Activated T-cell treated with anti-CD3 and anti-CD28 coated beads for 1 hour (primary cell): ENCODE measurements around the gene HDLBP.
"Not testable (repeated sequence)": the region's sequence is repeated elsewhere in the genome, so short reads cannot be mapped to it uniquely, and the experiment has no call there.

Source experiments
- DNase-seq: peaks from one replicate; pipeline ENCODE4 v3.0.0-alpha.2; 2020; ENCODE audit warnings: low read depth

The HDLBP gene

DNA sequence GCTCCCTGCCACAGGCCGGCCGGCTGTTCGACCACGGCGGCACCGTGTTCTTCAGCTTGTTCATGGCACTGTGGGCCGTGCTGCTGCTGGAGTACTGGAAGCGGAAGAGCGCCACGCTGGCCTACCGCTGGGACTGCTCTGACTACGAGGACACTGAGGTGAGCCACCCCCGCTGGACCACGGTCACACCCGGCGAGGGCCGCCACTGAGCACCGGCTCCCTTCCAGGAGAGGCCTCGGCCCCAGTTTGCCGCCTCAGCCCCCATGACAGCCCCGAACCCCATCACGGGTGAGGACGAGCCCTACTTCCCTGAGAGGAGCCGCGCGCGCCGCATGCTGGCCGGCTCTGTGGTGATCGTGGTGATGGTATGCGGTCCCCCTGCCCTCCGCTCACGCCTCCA lies 106.2 kb downstream of the HDLBP start:
- no peak for DNase-seq

DNA sequence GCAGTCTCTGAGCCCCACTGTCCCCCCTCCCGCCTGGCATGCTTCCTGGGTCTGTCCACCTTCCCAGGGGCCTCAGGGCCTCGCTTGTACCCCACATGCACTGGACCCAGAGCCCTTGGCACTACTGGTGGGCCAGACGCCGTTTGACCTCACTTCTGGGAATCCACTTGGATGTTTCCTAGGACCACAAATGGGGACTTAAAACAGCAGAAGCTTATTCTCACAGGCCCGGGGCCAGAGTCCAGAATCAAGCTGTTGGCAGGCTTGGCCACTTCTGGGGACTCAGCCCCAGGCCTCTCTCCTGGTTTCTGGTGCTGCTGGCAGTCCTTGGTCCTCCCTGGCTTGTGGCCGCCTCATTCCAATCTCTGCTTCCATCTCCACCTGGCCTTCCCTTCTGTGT lies 107.4 kb downstream of the HDLBP start:
- no peak for DNase-seq

DNA sequence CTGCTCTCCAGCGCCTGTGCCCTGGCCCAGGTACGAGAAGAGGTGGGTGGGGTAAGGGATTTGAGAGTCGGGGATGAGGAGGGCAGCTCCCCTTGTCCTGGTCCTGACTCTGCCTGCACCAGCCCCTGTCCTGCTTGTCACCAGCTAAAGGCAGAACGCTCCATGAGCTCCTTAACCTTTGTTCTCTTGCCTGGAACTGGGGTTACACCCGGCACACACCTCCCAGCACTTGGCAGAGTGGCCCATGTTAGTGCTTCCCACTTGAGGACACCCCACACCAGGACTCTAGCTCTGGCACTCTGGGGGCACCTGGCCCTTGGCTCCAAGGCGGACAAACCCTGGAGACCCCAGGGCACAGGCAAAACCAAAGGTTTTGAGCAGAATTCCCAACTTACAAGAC lies 107.8 kb downstream of the HDLBP start:
- DNase-seq, result no peak

DNA sequence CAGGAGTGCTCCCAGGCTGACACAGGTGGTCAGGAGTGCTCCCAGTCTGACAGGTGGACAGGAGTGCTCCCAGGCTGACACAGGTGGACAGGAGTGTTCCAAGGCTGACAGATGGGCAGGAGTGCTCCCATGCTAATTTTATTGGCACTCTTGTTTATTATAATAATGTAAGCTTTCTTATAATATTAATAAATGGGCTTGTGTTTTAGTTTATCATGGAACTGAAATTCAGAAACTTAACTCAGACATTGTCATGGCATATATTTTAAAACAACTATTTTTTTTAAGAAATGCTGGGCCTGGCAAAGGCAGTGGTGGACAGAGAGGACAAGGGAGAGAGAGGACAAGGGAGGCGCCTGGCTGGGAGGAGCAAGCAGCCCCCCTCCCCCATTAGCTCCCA lies 108.3 kb downstream of the HDLBP start:
- no peak for DNase-seq

DNA sequence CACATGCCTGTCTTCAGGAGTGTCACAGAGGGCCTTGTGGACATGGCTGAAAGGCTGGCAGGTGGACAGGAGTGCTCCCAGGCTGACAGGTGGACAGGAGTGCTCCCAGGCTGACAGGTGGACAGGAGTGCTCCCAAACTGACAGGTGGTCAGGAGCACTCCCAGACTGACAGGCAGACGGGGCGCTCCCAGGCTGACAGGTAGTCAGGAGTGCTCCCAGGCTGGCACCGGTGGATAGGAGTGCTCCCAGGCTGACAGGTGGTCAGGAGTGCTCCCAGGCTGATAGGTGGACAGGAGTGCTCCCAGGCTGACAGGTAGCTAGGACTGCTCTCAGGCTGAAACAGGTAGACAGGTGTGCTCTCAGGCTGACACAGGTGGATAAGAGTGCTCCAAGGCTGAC lies 110.4 kb downstream of the HDLBP start:
- no peak for DNase-seq

DNA sequence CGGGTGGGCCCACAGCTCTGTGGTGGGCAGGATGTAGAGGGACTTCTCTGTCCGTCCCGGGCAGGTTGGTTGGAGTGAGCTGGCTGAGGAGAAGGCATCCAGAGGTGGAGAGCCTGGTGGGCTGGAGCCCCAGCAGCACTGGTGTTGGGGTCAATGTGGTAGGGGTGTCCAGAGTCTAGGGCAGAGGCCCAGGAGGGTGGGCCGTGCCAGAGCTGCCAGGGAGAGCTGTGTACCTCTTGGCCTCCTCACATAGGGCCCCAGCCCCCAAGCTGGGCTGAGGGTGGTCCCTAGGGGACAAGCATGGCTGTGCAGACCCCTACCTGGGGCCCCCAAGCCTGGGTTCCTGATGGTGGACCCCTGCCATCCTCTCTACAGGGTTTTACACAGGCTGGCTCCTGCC lies 111.0 kb downstream of the HDLBP start:
- no peak for DNase-seq

DNA sequence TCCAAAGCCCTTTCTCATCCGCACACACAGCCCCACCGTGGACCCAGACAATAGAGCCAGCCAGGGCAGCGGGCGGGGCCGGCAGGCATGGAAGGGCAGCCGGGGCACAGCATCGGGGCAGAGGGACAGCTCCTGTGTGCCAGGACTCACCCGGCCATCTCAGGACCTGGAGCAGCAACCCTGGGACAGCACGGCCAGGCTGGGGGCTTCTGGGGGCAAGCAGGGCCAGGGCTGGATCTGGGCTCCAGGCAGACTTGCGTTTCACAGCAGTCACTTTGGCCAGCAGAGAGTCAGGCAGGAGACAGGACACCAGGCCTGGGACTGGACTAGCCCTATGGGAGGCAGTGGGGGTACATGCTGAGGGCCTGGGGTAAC lies 111.5 kb downstream of the HDLBP start:
- DNase-seq, result no peak

DNA sequence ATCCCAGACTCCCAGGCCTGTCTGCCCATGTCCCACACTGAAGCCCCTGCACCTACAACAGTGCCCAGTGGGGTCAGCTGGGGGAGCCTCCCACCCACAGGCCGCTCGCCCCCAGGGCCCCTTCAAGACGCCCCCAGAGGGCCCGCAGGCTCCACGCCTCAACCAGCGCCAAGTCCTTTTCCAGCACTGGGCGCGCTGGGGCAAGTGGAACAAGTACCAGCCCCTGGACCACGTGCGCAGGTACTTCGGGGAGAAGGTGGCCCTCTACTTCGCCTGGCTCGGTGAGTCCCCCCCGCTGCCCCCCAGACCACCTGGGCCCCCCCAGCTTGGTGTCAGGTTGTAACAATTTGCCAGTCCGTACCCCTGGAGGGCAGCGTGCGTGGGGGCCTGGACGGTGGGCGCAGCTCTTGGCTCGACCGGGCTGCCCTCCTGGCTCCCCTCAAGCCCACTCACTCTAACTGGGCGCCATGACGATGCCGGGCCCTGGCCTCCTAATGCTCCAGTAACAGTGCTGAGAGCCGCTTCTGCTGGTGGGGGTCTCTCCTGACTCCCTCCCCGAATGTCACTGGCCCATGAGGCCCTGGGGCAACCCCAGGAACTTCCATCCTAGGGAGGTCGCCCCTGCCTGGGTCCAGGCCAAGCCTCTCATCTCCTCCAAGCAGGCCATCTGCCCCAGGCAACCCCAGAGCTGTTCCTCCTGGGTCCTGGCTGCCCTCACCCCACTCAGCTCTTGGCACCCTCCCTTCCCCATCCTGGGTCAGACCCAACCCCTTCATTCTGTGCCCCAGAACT lies 112.1 kb downstream of the HDLBP start:
- no peak for DNase-seq

DNA sequence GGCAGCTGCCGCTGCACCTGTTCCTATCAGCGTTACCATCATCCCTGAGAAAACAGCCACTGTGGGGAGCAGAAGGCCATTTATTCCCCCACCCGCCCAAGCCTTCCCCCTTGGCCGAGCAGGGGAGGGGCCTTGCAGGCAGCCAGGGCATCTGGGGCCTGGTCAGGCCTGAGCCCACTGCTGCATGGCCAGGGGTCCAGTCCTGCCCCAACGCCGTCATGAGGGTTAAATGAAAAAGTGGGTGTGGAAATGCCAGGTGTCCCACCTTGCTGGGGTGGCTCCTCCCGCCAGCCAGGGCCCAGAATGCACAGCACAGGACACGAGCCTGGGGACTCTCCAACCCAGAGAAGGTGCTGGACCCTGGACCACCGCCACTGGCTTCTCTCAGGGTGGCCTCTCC lies 112.8 kb downstream of the HDLBP start:
- DNase-seq, result no peak

DNA sequence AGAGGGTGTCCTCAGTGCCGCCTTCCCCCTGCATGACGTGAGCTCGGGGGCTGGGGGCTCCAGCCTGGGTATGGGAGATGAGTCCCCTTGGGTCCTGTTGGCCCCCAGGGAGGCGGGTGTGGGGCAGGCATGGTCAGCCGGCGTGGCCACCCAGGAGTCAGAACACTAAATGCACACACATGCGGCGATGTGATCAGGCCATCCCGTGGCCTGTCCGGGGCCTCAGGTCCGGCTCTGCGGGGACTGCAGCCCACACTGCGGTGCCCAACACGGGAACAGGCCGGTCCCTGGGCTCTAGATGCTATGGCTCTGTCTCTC lies 113.2 kb downstream of the HDLBP start:
- no peak for DNase-seq

DNA sequence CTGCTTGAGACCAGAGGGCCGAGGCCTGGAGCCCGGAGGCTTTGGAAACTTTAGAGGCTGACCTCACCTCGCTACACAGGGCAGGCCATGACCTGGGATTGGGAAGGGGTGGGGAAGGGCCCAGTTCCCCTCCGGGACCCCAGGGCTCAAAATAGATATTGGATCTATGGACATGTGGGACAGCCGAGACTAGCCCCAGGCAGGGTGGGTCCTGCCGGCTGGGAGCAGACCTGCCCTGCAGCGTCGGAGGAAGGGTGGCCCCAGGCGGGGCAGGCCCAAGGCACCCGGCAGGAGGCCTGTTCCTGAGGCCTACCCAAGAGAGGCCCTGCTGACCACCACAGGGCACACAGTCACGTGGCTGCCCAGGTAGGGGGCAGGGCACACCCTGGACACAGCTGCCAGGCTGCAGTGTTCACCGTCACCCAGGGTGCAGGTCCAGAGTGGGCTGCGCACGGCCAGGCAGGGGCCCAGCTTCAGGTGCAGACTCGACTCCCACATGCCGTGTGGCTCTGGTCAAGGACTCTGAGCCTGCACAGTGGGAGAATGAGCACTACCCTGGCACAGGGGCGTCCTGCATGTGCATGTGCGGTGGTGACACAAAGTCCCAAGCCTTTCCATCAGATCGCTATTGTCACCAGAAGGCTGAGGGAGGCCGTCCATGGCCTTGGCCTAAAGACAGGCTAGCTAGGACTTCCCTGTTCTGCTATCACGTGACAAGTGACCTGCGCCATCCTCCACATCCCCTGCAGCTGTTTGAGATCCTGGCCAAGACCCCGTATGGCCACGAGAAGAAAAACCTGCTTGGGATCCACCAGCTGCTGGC lies 113.8 kb downstream of the HDLBP start:
- DNase-seq, result no peak

DNA sequence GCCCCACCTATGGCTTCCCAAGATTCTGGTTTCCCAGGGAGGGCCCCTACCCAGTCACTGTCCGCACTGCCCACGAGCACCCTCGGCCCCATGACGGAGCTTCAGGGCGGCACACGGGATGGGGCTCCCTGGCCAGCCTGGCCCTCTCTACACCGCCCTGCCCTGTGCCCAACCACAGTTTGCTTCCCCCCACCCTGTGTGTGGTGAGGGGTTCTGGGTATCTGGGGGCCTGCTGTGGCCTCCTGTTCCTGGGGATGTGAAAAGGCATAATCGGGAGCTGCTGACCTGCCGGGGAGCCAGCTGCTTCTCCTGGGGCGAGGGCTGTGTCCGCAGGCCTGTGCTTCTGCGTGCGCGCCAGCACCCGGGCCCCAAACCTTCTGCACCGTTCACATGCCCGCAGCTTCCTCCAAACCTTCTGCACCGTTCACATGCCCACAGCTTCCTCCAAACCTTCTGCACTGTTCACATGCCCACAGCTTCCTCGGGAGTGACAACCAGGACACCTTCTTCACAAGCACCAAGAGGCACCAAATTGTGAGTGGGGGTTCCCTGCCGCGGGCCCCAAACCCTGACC lies 114.6 kb downstream of the HDLBP start:
- no peak for DNase-seq

DNA sequence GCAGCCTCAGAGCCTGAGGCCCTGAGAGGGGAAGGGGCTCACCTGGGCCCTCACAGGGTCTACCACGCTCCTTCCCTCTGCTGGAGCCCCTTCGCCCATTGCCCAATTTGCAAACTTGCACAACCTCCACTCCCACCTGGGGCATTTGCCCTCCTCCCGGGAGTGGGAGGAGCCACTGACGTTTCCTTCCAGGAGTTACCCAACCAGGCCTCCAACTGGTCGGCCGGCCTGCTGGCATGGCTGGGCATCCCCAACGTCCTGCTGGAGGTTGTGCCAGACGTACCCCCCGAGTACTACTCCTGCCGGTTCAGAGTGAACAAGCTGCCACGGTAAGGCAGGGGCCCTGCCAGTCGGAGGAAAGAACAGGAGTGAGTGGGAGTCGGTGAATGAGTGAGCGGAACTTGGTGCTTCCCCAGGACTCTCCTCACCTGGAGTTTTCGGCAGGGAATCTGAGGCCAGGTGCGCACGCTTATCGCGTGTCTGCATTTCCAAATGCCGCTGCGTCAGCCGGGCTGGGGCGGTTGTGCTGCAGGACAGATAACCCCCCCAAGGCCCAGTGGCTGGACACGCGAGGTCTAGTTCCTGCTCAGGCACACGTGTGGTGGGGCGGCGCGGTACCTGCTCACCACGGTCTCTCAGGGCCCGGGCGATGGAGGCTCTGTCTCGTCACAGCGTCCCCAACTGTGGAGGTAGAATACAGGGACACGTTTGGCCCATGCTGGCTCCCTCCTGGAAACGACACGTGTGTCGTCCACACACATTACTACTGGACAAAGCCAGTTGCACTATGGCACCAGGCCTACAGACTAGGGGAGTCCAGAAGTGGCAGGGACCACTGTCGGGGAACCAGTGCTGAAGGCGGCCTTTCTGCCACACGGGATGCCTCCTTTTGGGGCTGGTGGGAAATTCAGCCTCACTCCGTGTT lies 115.3 kb downstream of the HDLBP start:
- no peak for DNase-seq

DNA sequence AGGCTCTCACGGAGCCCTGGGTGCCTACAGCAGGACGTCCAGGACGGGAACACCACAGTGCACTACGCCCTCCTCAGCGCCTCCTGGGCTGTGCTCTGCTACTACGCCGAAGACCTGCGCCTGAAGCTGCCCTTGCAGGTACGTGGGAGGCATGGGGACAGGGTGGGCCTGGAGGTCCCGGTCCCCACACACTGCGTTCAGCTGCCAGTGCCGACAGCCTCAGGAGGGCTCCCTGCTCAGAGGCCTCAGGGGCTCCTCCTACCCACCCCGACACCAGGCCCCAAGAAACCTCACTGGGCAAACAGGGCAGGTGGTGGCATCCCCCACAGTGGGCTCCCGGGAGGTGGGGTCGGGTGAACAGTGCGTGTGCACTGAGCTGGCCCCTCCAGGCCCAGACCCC lies 116.2 kb downstream of the HDLBP start:
- no peak for DNase-seq

DNA sequence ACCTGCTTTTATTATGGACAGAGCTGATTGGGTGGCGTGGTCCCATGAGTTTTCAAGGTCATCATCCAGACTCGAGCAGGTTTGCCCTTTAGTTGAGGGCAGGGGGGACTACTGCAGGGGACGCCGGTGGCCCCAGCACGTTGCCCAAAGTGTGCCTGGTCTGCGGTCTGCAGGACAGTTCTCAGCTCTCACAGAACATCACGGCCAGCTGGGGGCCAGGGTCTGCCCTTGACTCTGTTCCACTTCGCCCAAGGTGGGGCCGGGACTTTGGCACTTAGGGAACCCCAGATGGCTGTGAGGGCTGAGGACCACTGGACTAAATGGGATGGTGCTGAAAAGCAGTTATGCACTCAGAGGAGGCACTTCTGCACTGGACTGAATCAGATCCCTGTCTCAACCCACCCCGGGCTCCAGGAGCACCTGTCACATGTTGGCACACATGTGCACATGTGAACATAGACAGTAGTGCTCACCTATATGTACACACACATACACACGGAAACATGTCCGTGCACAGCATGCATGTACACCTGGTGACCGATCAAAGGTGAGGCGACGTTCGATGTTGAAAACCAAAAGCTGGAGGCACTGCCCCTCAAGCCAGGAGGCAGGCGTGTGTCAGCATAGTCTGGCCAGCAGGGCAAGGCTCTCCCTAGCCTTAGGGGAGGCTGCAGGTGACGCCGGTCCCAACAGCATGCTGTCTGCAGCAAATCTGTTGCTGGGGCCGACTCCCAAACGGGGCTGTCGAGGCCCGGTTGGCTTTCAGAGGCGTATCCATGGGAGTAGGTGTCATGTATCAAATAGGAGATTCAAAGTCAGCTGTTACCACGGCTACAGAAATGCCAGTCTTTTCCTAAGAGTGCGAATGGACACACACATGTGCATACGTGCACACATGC lies 116.8 kb downstream of the HDLBP start:
- no peak for DNase-seq

DNA sequence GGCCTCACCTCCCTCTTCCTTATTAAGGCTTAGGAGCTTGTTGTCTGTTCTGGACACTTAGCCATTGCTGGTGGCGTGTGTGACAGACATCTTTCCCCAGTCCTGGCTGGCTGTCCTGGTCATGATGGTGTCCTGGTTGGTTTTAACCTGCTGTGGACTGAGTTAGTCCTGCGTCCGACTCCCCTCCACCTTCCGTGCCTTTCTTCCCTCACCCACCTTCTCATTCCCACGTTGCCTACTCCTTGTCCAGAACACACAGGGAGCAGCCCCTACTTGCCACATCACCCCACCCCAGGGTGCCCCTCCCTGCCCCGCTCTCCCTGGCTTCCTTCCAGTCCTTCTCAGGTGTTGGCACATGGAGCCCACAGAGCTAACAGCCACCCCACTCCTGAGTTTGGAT lies 117.5 kb downstream of the HDLBP start:
- DNase-seq, result no peak

DNA sequence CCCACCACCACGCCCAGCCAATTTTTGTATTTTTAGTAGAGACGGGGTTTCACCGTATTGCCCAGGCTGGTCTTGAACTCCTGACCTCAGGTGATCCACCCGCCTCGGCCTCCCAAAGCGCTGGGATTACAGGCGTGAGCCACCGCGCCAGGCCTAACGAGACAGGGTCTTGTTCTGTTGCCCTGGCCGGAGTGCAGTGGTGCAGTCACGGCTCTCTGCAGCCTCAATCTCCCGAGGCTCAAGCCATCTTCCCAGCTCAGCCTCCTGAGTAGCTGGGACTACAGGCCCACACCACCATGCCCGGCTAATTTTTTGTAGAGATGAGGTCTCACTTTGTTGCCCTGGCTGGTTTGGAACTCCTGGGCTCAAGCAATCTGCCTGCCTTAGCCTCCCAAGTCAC lies 118.2 kb downstream of the HDLBP start:
- DNase-seq, result not testable (repeated sequence)

DNA sequence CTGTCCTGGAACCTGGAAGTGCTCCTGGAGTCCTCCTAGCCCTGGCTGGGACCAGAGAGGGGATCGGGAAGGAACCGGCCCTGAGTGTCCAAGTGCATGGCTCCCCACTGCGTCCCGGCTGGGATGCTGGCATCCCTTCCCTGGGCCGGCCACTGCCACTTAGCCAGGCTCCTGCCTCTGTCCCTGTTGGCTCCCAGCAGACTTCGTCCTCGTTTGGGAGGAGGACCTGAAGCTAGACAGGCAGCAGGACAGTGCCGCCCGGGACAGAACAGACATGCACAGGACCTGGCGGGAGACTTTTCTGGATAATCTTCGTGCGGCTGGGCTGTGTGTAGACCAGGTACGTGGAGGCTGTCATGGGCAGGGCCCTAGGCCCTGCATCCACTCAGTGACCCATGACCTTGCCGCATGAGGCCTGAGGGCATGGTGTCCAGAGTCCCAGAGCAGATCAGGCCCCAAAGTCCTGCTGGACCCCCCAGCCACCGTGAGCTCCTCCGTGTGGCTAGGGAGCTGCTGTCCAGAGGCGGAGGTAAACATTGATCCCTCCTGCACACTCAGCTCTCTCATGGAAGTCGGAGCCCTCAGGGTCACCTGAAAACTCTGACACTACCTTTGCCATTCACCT lies 119.9 kb downstream of the HDLBP start:
- DNase-seq, result no peak

DNA sequence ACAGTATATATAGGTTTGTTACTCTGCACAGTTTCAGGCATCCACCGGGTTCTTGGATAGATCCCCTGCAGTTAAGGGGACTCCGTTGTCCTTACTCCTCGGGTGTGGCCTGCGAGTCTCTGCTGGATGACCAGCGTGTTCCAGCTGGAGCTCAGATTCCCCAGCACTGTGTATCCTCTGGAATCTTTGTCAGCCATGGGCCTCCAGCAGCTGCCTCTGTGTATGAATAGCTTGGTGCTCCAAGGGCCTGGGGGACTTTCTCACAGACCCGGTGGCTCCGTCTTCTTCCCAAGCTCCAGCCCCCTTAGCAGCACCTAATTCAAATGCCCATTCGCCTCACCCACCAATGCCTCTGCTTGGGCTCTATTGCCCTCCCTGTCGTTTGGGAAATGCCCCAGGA lies 120.7 kb downstream of the HDLBP start:
- DNase-seq, result no peak

DNA sequence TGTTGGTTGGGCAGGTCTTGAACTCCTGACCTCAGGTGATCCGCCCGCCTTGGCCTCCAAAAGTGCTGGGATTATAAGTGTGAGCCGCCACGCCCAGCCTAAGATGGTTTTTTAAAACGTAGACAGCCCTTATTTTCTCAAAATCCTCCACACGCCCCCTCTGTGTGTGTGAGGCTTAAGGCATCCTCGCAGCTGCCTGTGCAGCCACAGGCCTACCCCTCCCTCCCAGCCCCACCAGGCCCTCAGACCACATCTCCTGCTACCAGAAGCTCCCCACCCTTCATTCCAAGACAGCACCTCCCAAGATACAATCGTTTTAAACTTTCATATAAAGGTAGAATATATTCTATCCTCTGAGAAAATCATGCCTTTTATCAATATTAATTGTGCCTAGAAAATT lies 122.2 kb downstream of the HDLBP start:
- DNase-seq, result no peak

DNA sequence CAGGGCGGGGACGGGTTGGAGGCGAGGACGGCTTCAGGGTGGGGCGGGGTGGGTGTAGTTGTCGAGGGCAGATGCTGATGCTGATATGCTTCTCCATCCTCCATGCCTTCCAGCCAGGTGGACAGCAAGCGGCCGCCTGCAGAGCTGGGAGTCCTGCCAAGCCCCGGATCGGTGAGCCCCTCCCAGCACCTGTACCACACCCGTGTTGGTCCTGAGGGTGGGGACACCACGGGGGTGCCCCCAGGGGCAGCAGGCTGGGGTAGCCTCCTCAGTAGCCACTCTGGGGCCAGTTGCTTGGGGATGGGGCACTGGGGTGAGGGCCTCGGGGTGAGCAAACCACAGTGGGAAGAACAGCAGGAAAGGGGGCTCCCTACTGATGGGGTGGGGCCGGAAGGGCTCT lies 124.4 kb downstream of the HDLBP start:
- DNase-seq, result no peak
